Trophoblast cell (in vitro differentiated cells and primary cell): ENCODE measurements around the gene TCEA2.

ENCODE experiments used
- DNase-seq, 2 donors: peaks; one replicate each; pipeline ENCODE4 v3.0.0-alpha.2; 2016
- H2AFZ ChIP-seq: 2 replicates; pipeline ENCODE4 v1.6.1; 2013; ENCODE audit warnings: low read length, moderate library complexity, mild to moderate bottlenecking; ENCODE audit not compliant: insufficient read depth, poor library complexity
- H2AK5ac ChIP-seq: 2 replicates; pipeline ENCODE4 v1.6.1; 2013; ENCODE audit warnings: mild to moderate bottlenecking, low read length
- H2BK120ac ChIP-seq: 2 replicates; pipeline ENCODE4 v1.6.1; 2013; ENCODE audit warnings: low read length, mild to moderate bottlenecking, moderate library complexity; ENCODE audit not compliant: insufficient read depth, poor library complexity
- H2BK12ac ChIP-seq: 2 replicates; pipeline ENCODE4 v1.6.1; 2013; ENCODE audit warnings: mild to moderate bottlenecking, low read length, moderate library complexity
- H2BK5ac ChIP-seq: 2 replicates; pipeline ENCODE4 v1.6.1; 2013; ENCODE audit warnings: low read length, low read depth, moderate library complexity, mild to moderate bottlenecking; ENCODE audit not compliant: poor library complexity
- H3K14ac ChIP-seq: 2 replicates; pipeline ENCODE4 v1.6.1; 2013; ENCODE audit warnings: mild to moderate bottlenecking, low read length
- H3K18ac ChIP-seq: 2 replicates; pipeline ENCODE4 v1.6.1; 2013; ENCODE audit warnings: mild to moderate bottlenecking, low read length
- H3K23ac ChIP-seq: 2 replicates; pipeline ENCODE4 v1.6.1; 2013; ENCODE audit warnings: low read length
- H3K27ac ChIP-seq: 2 replicates; pipeline ENCODE4 v1.5.1; 2013; ENCODE audit warnings: low read depth, mild to moderate bottlenecking, inconsistent platforms, low read length, moderate library complexity
- H3K27me3 ChIP-seq: 2 replicates; pipeline ENCODE4 v1.6.1; 2013; ENCODE audit warnings: inconsistent platforms, mild to moderate bottlenecking, low read length, moderate library complexity; ENCODE audit not compliant: insufficient read depth
- H3K36me3 ChIP-seq, 2 experiments: 1 replicate in 1 of 2; 2 replicates in 1 of 2; pipeline ENCODE4 v1.6.1; 2013; ENCODE audit warnings: low read length in 2 of 2, mild to moderate bottlenecking in 2 of 2, moderate library complexity in 1 of 2; ENCODE audit not compliant: insufficient read depth in 2 of 2, control insufficient read depth in 1 of 2
- H3K4ac ChIP-seq: 2 replicates; pipeline ENCODE4 v1.6.1; 2013; ENCODE audit warnings: low read depth, mild to moderate bottlenecking, low read length, moderate library complexity
- H3K4me1 ChIP-seq, 2 experiments: 1 replicate in 1 of 2; 2 replicates in 1 of 2; pipeline ENCODE4 v1.6.1; 2013; ENCODE audit warnings: low read length in 2 of 2, mild to moderate bottlenecking in 2 of 2, moderate library complexity in 1 of 2; ENCODE audit not compliant: insufficient read depth in 2 of 2, control insufficient read depth in 1 of 2
- H3K4me2 ChIP-seq: 2 replicates; pipeline ENCODE4 v1.6.1; 2013; ENCODE audit warnings: inconsistent platforms, mild to moderate bottlenecking, low read length, moderate library complexity
- H3K4me3 ChIP-seq: 2 replicates; pipeline ENCODE4 v1.5.1; 2013; ENCODE audit warnings: mild to moderate bottlenecking, low read depth, low read length, inconsistent platforms
- H3K79me1 ChIP-seq: one replicate; pipeline ENCODE4 v1.6.1; 2013; ENCODE audit warnings: low read length
- H3K79me2 ChIP-seq: 2 replicates; pipeline ENCODE4 v1.6.1; 2013; ENCODE audit warnings: low read length, mild to moderate bottlenecking; ENCODE audit not compliant: control insufficient read depth, insufficient read depth, poor library complexity
- H3K9ac ChIP-seq: 2 replicates; pipeline ENCODE4 v1.6.1; 2013; ENCODE audit warnings: mild to moderate bottlenecking, low read length
- H3K9me3 ChIP-seq: 2 replicates; pipeline ENCODE4 v1.6.1; 2013; ENCODE audit warnings: low read depth, mild to moderate bottlenecking, control low read depth, inconsistent platforms, low read length; ENCODE audit not compliant: insufficient read depth
- H4K12ac ChIP-seq: 2 replicates; pipeline ENCODE4 v1.6.1; 2013; ENCODE audit warnings: low read depth, mild to moderate bottlenecking, low read length, moderate library complexity
- H4K8ac ChIP-seq: 2 replicates; pipeline ENCODE4 v1.6.1; 2013; ENCODE audit warnings: low read depth, mild to moderate bottlenecking, low read length, moderate library complexity
- H4K91ac ChIP-seq: one replicate; pipeline ENCODE4 v1.6.1; 2013; ENCODE audit warnings: low read depth, mild to moderate bottlenecking, low read length, moderate library complexity
- WGBS: extraction: QIAGEN DNeasy Blood & Tissue Kit; methylation state at CpG from one replicate; pipeline ENCODE4 v1.1.7; 2013; ENCODE audit warnings: missing lambda C conversion rate; ENCODE audit not compliant: insufficient read length, insufficient coverage; ENCODE audit errors: extremely low coverage; 5-methylcytosine and 5-hydroxymethylcytosine counted together

TCEA2 gene

GRCh38 chr20:64038565-64039292 lies 24.3 kb upstream of the TCEA2 start:
- peaks cover 3% of the 10 kb centered on the region for H3K79me2 ChIP-seq
- H3K14ac ChIP-seq: peak overlapping the region; percentile 53
- peak overlapping the region; percentile 39 for H3K9ac ChIP-seq
- peak overlapping the region; percentile 25 for H2BK120ac ChIP-seq
- H3K4me3 ChIP-seq: peak overlapping the region; percentile 68
- peaks cover 8 to 10% of the 10 kb centered on the region in 2 experiments for H3K36me3 ChIP-seq
- peak overlapping the region; percentile 59 for H4K91ac ChIP-seq
- H2BK5ac ChIP-seq: peak overlapping the region; percentile 19
- H4K12ac ChIP-seq: peak overlapping the region; percentile 66
- H2AK5ac ChIP-seq: no peak overlapping the region
- H3K27ac ChIP-seq: peak overlapping the region; percentile 38
- H3K4ac ChIP-seq: peak overlapping the region; percentile 31
- peak overlapping the region; percentile 15 for H2BK12ac ChIP-seq
- H3K27me3 ChIP-seq: peaks cover 8% of the 10 kb centered on the region
- H4K8ac ChIP-seq: peak overlapping the region; percentile 87
- no CpG with 5 or more reads among the region's 91 CpGs for WGBS
- no peaks in the 10 kb centered on the region for H3K9me3 ChIP-seq
- no peak overlapping the region for H3K23ac ChIP-seq
- peak; percentile 53 to 76 for DNase-seq
- H3K18ac ChIP-seq: peak overlapping the region; percentile 58
- peak overlapping the region; percentile 65 for H2AFZ ChIP-seq
- peaks cover 7% of the 10 kb centered on the region for H3K79me1 ChIP-seq
- H3K4me2 ChIP-seq: peak overlapping the region; percentile 89
- H3K4me1 ChIP-seq: peaks cover 26 to 36% of the 10 kb centered on the region in 2 experiments

- Histone ChIP-seq H3K18ac (no peak overlapping the region), H2BK5ac (no peak overlapping the region), H3K9ac (no peak overlapping the region), H3K4me2 (peak overlapping the region; percentile 89), H4K8ac (peak overlapping the region; percentile 26), H3K9me3 (no peaks in the 10 kb centered on the region), H2BK120ac (no peak overlapping the region), H3K4me3 (no peak overlapping the region), H3K27ac (no peak overlapping the region), H3K79me2 (peaks cover 3% of the 10 kb centered on the region), H3K14ac (no peak overlapping the region), H3K4ac (no peak overlapping the region), H3K23ac (no peak overlapping the region), H3K27me3 (peaks cover 8% of the 10 kb centered on the region), H3K36me3 (peaks cover under 1 to 2% of the 10 kb centered on the region in 2 experiments), H2AK5ac (no peak overlapping the region), H2BK12ac (no peak overlapping the region), H3K79me1 (peaks cover 7% of the 10 kb centered on the region), H3K4me1 (peaks cover 26 to 36% of the 10 kb centered on the region in 2 experiments), H2AFZ (peak overlapping the region; percentile 7), H4K91ac (no peak overlapping the region), H4K12ac (no peak overlapping the region)
- DNase-seq: no peak
- no CpG with 5 or more reads among the region's 17 CpGs for WGBS
Observed at GRCh38 chr20:64039293-64040160, 23.5 kb upstream of the TCEA2 start.

GRCh38 chr20:64040231-64041039 lies 22.6 kb upstream of the TCEA2 start:
- H3K4me2 ChIP-seq: no peak overlapping the region
- H2BK120ac ChIP-seq: no peak overlapping the region
- H3K14ac ChIP-seq: no peak overlapping the region
- no peak overlapping the region for H2AFZ ChIP-seq
- peaks cover 8% of the 10 kb centered on the region for H3K27me3 ChIP-seq
- no peak overlapping the region for H3K23ac ChIP-seq
- no peak overlapping the region for H3K9ac ChIP-seq
- no peak overlapping the region for H4K91ac ChIP-seq
- no peak overlapping the region for H4K12ac ChIP-seq
- no peak overlapping the region for H3K27ac ChIP-seq
- no peak overlapping the region for H2BK12ac ChIP-seq
- no peak overlapping the region for H4K8ac ChIP-seq
- no peak overlapping the region for H3K4me3 ChIP-seq
- no peak for DNase-seq
- no CpG with 5 or more reads among the region's 12 CpGs for WGBS
- peaks cover 7% of the 10 kb centered on the region for H3K79me1 ChIP-seq
- H3K18ac ChIP-seq: no peak overlapping the region
- no peak overlapping the region for H2AK5ac ChIP-seq
- peaks cover 24 to 38% of the 10 kb centered on the region in 2 experiments for H3K4me1 ChIP-seq
- no peak overlapping the region for H3K4ac ChIP-seq
- no peaks in the 10 kb centered on the region for H3K36me3 ChIP-seq
- H3K79me2 ChIP-seq: peaks cover 3% of the 10 kb centered on the region
- no peaks in the 10 kb centered on the region for H3K9me3 ChIP-seq
- H2BK5ac ChIP-seq: no peak overlapping the region
